GM23338 (cell line): ENCODE measurements around the gene CYTH1.

ENCODE experiments used
- CREB1 ChIP-seq: fragments of 250-450 bp; sonication (Bioruptor Pico); IDR thresholded peaks from 2 replicates; pipeline ENCODE4 v1.5.0; 2020; ENCODE audit warnings: low read depth, mild to moderate bottlenecking, moderate library complexity
- EZH2 ChIP-seq: fragments of 200-600 bp; sonication (generic); IDR thresholded peaks from one replicate; pipeline ENCODE4 v1.8.0; 2017; ENCODE audit warnings: antibody characterized with exemption, mild to moderate bottlenecking, low read depth; ENCODE audit not compliant: unreplicated experiment
- EZH2phosphoT487 ChIP-seq: fragments of 200-600 bp; sonication (generic); IDR thresholded peaks from one replicate; pipeline ENCODE4 v1.8.1; 2018; ENCODE audit warnings: antibody characterized with exemption; ENCODE audit not compliant: unreplicated experiment
- JUNB ChIP-seq: IDR thresholded peaks from one replicate; pipeline ENCODE4 v1.6.1; 2016; ENCODE audit warnings: antibody characterized with exemption; ENCODE audit not compliant: unreplicated experiment
- NANOG ChIP-seq: IDR thresholded peaks from 2 replicates; pipeline ENCODE4 v1.6.1; 2016; ENCODE audit warnings: antibody characterized with exemption, borderline replicate concordance
- POLR2AphosphoS5 ChIP-seq: IDR thresholded peaks from 2 replicates; pipeline ENCODE4 v1.6.1; 2016; ENCODE audit warnings: antibody characterized with exemption, low read depth
- ZNF114 ChIP-seq: fragments of 250-450 bp; sonication (Bioruptor Pico); IDR thresholded peaks from 2 replicates; pipeline ENCODE4 v1.5.0; 2020; ENCODE audit warnings: mild to moderate bottlenecking, moderate library complexity
- TF ChIP-seq, protein P1 (sequence below), 2 experiments: fragments of 200-600 bp in 1 of 2; sonication (generic) in 1 of 2; conservative IDR thresholded peaks; 2 replicates each; pipeline versions ENCODE4 v1.5.1 to v1.6.1; 2016 to 2017; ENCODE audit warnings: antibody characterized with exemption in 2 of 2, low read depth in 2 of 2, mild to moderate bottlenecking in 2 of 2, moderate library complexity in 1 of 2
- TF ChIP-seq, protein P2 (sequence below): IDR thresholded peaks from one replicate; pipeline ENCODE4 v1.6.1; 2018; ENCODE audit warnings: antibody characterized with exemption; ENCODE audit not compliant: unreplicated experiment

DNA sequence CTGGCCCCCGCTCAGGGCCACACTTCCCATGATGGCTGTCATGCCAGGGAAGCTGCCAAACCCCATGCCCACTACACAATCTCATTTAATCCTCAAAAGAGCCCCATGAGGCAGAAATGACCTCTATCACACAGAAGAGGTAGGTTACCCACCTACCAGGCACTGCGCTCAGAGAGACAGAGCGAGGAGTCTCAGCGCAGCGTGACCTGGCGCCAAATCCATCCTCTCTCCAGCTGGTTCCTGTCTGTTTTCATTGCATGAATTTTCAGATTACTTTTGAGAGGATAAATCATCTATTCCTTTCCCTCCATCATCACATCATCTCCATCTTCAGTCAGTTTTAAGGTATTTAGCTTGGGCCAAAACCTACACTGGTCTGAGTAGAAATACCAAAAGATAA, 103.4 kb downstream of the CYTH1 start:
- TF ChIP-seq, protein P1, sequence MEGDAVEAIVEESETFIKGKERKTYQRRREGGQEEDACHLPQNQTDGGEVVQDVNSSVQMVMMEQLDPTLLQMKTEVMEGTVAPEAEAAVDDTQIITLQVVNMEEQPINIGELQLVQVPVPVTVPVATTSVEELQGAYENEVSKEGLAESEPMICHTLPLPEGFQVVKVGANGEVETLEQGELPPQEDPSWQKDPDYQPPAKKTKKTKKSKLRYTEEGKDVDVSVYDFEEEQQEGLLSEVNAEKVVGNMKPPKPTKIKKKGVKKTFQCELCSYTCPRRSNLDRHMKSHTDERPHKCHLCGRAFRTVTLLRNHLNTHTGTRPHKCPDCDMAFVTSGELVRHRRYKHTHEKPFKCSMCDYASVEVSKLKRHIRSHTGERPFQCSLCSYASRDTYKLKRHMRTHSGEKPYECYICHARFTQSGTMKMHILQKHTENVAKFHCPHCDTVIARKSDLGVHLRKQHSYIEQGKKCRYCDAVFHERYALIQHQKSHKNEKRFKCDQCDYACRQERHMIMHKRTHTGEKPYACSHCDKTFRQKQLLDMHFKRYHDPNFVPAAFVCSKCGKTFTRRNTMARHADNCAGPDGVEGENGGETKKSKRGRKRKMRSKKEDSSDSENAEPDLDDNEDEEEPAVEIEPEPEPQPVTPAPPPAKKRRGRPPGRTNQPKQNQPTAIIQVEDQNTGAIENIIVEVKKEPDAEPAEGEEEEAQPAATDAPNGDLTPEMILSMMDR (conservative IDR thresholded peaks at IDR 0.05; ENCODE audit: low read depth in 2 of 2) = no peak
- TF ChIP-seq EZH2 = no peak
- TF ChIP-seq, protein P2, sequence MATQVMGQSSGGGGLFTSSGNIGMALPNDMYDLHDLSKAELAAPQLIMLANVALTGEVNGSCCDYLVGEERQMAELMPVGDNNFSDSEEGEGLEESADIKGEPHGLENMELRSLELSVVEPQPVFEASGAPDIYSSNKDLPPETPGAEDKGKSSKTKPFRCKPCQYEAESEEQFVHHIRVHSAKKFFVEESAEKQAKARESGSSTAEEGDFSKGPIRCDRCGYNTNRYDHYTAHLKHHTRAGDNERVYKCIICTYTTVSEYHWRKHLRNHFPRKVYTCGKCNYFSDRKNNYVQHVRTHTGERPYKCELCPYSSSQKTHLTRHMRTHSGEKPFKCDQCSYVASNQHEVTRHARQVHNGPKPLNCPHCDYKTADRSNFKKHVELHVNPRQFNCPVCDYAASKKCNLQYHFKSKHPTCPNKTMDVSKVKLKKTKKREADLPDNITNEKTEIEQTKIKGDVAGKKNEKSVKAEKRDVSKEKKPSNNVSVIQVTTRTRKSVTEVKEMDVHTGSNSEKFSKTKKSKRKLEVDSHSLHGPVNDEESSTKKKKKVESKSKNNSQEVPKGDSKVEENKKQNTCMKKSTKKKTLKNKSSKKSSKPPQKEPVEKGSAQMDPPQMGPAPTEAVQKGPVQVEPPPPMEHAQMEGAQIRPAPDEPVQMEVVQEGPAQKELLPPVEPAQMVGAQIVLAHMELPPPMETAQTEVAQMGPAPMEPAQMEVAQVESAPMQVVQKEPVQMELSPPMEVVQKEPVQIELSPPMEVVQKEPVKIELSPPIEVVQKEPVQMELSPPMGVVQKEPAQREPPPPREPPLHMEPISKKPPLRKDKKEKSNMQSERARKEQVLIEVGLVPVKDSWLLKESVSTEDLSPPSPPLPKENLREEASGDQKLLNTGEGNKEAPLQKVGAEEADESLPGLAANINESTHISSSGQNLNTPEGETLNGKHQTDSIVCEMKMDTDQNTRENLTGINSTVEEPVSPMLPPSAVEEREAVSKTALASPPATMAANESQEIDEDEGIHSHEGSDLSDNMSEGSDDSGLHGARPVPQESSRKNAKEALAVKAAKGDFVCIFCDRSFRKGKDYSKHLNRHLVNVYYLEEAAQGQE = no peak
- TF ChIP-seq ZNF114 (CRISPR knock-in tag) = no peak
- TF ChIP-seq EZH2phosphoT487 = no peak
- no peak for TF ChIP-seq CREB1 (CRISPR knock-in tag)
- no peak for TF ChIP-seq POLR2AphosphoS5
- TF ChIP-seq NANOG = no peak
- TF ChIP-seq JUNB = no peak
